ENCODE results near the gene SETD2. TPM values are rescaled to one million over a fixed set of nuclear protein-coding genes. Genes with fewer than 3 reads are reported as not detected.
A peak's percentile ranks its signal among the peaks of the same experiment; 100 is the strongest.

Gene SETD2
- total and polyA plus RNA-seq, 9 of the 15 experiments (the other 6 are each of a cell fraction or from before 2014, with no cell fraction given): 8.2 to 44.0 (median 33.6) TPM

DNA sequence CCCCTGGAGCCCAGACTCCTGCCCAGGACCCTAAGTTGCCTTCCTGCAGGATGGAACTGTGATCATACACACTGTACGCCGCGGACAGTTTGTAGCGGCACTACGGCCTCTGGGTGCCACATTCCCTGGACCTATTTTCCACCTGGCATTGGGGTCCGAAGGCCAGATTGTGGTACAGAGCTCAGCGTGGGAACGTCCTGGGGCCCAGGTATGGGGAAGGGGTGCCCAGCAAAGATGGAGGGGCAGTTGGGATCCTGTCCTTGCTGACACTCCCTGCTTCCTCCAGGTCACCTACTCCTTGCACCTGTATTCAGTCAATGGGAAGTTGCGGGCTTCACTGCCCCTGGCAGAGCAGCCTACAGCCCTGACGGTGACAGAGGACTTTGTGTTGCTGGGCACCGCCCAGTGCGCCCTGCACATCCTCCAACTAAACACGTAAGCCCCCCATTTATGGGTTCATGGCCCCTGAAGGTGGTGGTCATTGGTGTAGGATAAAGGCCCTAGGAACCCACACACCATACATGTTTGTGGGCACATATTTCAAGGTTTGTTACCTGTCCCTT lies 155.6 kb downstream of the SETD2 start:
- in situ Hi-C loops (cut with MboI): no loop called here
- Histone ChIP-seq H3K79me2 (ENCODE audit: control insufficient read depth, insufficient read depth, low read length) (no peaks in the 10 kb centered on the region), H3K27ac (ENCODE audit: extremely low read depth, low read depth, low read length) (no peak overlapping the region), H3K9me1 (ENCODE audit: control insufficient read depth, insufficient read depth, low read length) (no peaks in the 10 kb centered on the region), H3K4me3 (no peak overlapping the region), H3K36me3 (ENCODE audit: control insufficient read depth, insufficient read depth, low read length) (peaks cover 68% of the 10 kb centered on the region; the same call in 2 of the 3 replicates), H3K27me3 (ENCODE audit: control insufficient read depth in 2 of 2, insufficient read depth in 2 of 2, low read length in 2 of 2) (no peaks in the 10 kb centered on the region), H3K4me2 (ENCODE audit: insufficient read depth, low read length) (no peak overlapping the region), H3K9me3 (replicated peaks; ENCODE audit: control insufficient read depth, insufficient read depth, low read depth, low read length) (no peaks in the 10 kb centered on the region), H3K4me1 (replicated peaks in 1 of 2; ENCODE audit: control insufficient read depth in 2 of 2, insufficient read depth in 2 of 2, low read length in 2 of 2) (peaks cover 0 to 14% of the 10 kb centered on the region in 2 experiments; a peak in 1 of 5 replicates), H3K9ac (ENCODE audit: insufficient read depth in 1 of 2, low read depth in 2 of 2, low read length in 2 of 2) (no peak overlapping the region), H4K20me1 (replicated peaks; ENCODE audit: control insufficient read depth, insufficient read depth, low read length) (no peaks in the 10 kb centered on the region), H2AFZ (ENCODE audit: low read depth, low read length) (no peak overlapping the region)
- no peak for ATAC-seq
- no peak for DNase-seq (ENCODE audit: extremely low read depth in 1 of 4, low spot score in 3 of 4)
- 98% methylated on average over 13 of the region's 13 CpGs for WGBS (ENCODE audit: insufficient coverage, low coverage, missing lambda C conversion rate)
- CTCF ChIA-PET (ENCODE audit: low intra/inter-chr PET ratio): no interaction called here
- no TSS peak for BruUV-seq (replicated peaks)
- TF ChIP-seq COPS2 (conservative IDR thresholded peaks at IDR 0.05) (no peak), ZNF551 (CRISPR knock-in tag; IDR thresholded peaks at IDR 0.05) (no peak), CBX5 (IDR thresholded peaks at IDR 0.05; ENCODE audit: borderline replicate concordance, low read depth) (no peak), SIN3A (IDR thresholded peaks at IDR 0.05; ENCODE audit: borderline replicate concordance in 2 of 2, control insufficient read depth in 1 of 2, low read depth in 2 of 2, low read length in 2 of 2) (no peak), BRD9 (IDR thresholded peaks at IDR 0.05; ENCODE audit: low read depth, partially characterized antibody) (no peak), USF1 (CRISPR knock-in tag; IDR thresholded peaks at IDR 0.05) (0 out of 2 replicates have a peak, but pooled peaks have one; percentile 6), CCNT2 (IDR thresholded peaks at IDR 0.05; ENCODE audit: borderline replicate concordance, extremely low read depth, insufficient read length, low read depth, low read length) (no peak), NELFE (IDR thresholded peaks at IDR 0.05; ENCODE audit: insufficient read depth, insufficient read length) (no peak), HEY1 (CRISPR knock-in tag; IDR thresholded peaks at IDR 0.05; ENCODE audit: borderline replicate concordance) (no peak), MTA1 (IDR thresholded peaks at IDR 0.05; ENCODE audit: borderline replicate concordance) (no peak), VEZF1 (CRISPR knock-in tag; IDR thresholded peaks at IDR 0.05) (no peak), POLR2A (conservative IDR thresholded peaks at IDR 0.05) (peak; percentile 11; the same call in 1 of the 2 replicates), ESRRA (IDR thresholded peaks at IDR 0.05; ENCODE audit: borderline replicate concordance, low read depth) (no peak)
- TF ChIP-seq, protein P1, sequence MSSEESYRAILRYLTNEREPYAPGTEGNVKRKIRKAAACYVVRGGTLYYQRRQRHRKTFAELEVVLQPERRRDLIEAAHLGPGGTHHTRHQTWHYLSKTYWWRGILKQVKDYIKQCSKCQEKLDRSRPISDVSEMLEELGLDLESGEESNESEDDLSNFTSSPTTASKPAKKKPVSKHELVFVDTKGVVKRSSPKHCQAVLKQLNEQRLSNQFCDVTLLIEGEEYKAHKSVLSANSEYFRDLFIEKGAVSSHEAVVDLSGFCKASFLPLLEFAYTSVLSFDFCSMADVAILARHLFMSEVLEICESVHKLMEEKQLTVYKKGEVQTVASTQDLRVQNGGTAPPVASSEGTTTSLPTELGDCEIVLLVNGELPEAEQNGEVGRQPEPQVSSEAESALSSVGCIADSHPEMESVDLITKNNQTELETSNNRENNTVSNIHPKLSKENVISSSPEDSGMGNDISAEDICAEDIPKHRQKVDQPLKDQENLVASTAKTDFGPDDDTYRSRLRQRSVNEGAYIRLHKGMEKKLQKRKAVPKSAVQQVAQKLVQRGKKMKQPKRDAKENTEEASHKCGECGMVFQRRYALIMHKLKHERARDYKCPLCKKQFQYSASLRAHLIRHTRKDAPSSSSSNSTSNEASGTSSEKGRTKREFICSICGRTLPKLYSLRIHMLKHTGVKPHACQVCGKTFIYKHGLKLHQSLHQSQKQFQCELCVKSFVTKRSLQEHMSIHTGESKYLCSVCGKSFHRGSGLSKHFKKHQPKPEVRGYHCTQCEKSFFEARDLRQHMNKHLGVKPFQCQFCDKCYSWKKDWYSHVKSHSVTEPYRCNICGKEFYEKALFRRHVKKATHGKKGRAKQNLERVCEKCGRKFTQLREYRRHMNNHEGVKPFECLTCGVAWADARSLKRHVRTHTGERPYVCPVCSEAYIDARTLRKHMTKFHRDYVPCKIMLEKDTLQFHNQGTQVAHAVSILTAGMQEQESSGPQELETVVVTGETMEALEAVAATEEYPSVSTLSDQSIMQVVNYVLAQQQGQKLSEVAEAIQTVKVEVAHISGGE (CRISPR knock-in tag; IDR thresholded peaks at IDR 0.05): no peak
- no peak for FAIRE-seq
- POLR2A ChIA-PET: interaction anchor here (1.0 kb wide), 1 partner anchor 15 kb away, joined by 3 read pairs; no protein-coding TSS in a partner anchor
- intact Hi-C loops (cut with micrococcal nuclease): no loop called here
